B cell (primary cell): ENCODE results near the gene SARNP. TPM values are rescaled to one million over a fixed set of nuclear protein-coding genes. Genes with fewer than 3 reads are reported as not detected.
A peak's percentile ranks its signal among the peaks of the same experiment; 100 is the strongest.

Source experiments
- ATAC-seq: fragments of 200-7000 bp; cut with Tn5 transposase; one replicate; pipeline ENCODE4 v1.10.0; 2021; ENCODE audit warnings: low read depth, mild to moderate bottlenecking, moderate number of reproducible peaks, moderate library complexity
- CTCF ChIA-PET: fragments of 350-600 bp; sonication (Branson Sonifier 250); formaldehyde crosslinking; loops from one replicate; lab custom pipeline; 2021; ENCODE audit warnings: antibody characterized with exemption, inconsistent platforms; lab: Charles Lee
- POLR2A ChIA-PET: fragments of 350-600 bp; sonication (Branson Sonifier 250); formaldehyde crosslinking; loops from one replicate; lab custom pipeline; 2021; ENCODE audit warnings: antibody characterized with exemption; lab: Charles Lee
- DNase-seq: peaks from one replicate; pipeline ENCODE4 v3.0.0; 2013
- H2AFZ ChIP-seq: 2 replicates; pipeline ENCODE4 v1.6.1; 2012; ENCODE audit warnings: mild to moderate bottlenecking, low read depth, low read length; ENCODE audit not compliant: insufficient read depth, poor library complexity, severe bottlenecking
- H3K27ac ChIP-seq, 2 donors: 1 replicate in 1 of 2; 2 replicates in 1 of 2; pipeline ENCODE4 v1.5.1; 2012 to 2013; ENCODE audit warnings: low read length in 2 of 2, mild to moderate bottlenecking in 2 of 2, moderate library complexity in 1 of 2
- H3K27me3 ChIP-seq, 4 experiments: fragments of 200-600 bp in 1 of 4; sonication (generic) in 1 of 4; replicated peaks in 1 of 4; 1 replicate in 2 of 4; 2 replicates in 2 of 4; pipeline versions ENCODE4 v1.6.1 to v1.7.0; 2013 to 2016; ENCODE audit warnings: low read length in 3 of 4, mild to moderate bottlenecking in 2 of 4, mixed read lengths in 1 of 4, moderate library complexity in 1 of 4; ENCODE audit not compliant: insufficient read depth in 4 of 4, control insufficient read depth in 3 of 4; ENCODE audit errors: control extremely low read depth in 1 of 4
- H3K36me3 ChIP-seq, 2 experiments: replicated peaks in 1 of 2; 1 replicate in 1 of 2; 2 replicates in 1 of 2; pipeline versions ENCODE4 v1.6.1 to v1.7.1; 2013; ENCODE audit warnings: low read length in 1 of 2; ENCODE audit not compliant: insufficient read depth in 2 of 2, control insufficient read depth in 1 of 2; ENCODE audit errors: control extremely low read depth in 1 of 2, extremely low read depth in 1 of 2
- H3K4me1 ChIP-seq, 2 donors: fragments of 200-600 bp in 1 of 2; sonication (generic) in 1 of 2; 1 replicate in 1 of 2; 2 replicates in 1 of 2; pipeline versions ENCODE4 v1.5.1 to v1.6.1; 2013 to 2017; ENCODE audit warnings: low read length in 2 of 2; ENCODE audit not compliant: control insufficient read depth in 2 of 2, insufficient read depth in 2 of 2
- H3K4me2 ChIP-seq: replicated peaks from 2 replicates; pipeline ENCODE3; 2012; ENCODE audit warnings: mild to moderate bottlenecking, low read depth, low read length; ENCODE audit not compliant: poor library complexity, severe bottlenecking
- H3K4me3 ChIP-seq, 5 experiments: fragments of 200-600 bp in 1 of 5; sonication (generic) in 1 of 5; 1 replicate in 3 of 5; 2 replicates in 2 of 5; pipeline versions ENCODE4 v1.5.1 to v1.7.0; 2011 to 2016; ENCODE audit warnings: low read length in 4 of 5, mild to moderate bottlenecking in 4 of 5, low read depth in 2 of 5, control low read depth in 1 of 5, moderate library complexity in 1 of 5; ENCODE audit not compliant: insufficient read depth in 1 of 5; ENCODE audit errors: control extremely low read depth in 1 of 5, extremely low read depth in 1 of 5
- H3K79me2 ChIP-seq: fragments of 200-600 bp; sonication (generic); one replicate; pipeline ENCODE4 v1.6.0; 2016; ENCODE audit warnings: low read length; ENCODE audit not compliant: control insufficient read depth, insufficient read depth
- H3K9ac ChIP-seq: fragments of 200-600 bp; sonication (generic); 2 replicates; pipeline ENCODE4 v1.6.1; 2017; ENCODE audit warnings: mild to moderate bottlenecking, low read length, moderate library complexity
- H3K9me3 ChIP-seq, 3 donors: one replicate each; pipeline versions ENCODE4 v1.6.1 to v1.7.1; 2013; ENCODE audit warnings: low read length in 2 of 3; ENCODE audit not compliant: control insufficient read depth in 2 of 3, insufficient read depth in 1 of 3; ENCODE audit errors: control extremely low read depth in 1 of 3
- H4K20me1 ChIP-seq: 2 replicates; pipeline ENCODE4 v1.6.0; 2012; ENCODE audit warnings: mild to moderate bottlenecking, low read length; ENCODE audit not compliant: insufficient read depth, control insufficient read depth, poor library complexity, severe bottlenecking
- H3K27ac Mint-ChIP-seq: one replicate; pipeline ENCODE4 v1.8.0; 2021; ENCODE audit warnings: mixed read lengths
- H3K27me3 Mint-ChIP-seq: one replicate; pipeline ENCODE4 v1.8.0; 2021; ENCODE audit warnings: mixed read lengths
- H3K4me1 Mint-ChIP-seq: one replicate; pipeline ENCODE4 v1.8.0; 2021; ENCODE audit warnings: mixed read lengths
- H3K4me3 Mint-ChIP-seq: one replicate; pipeline ENCODE4 v1.8.0; 2021; ENCODE audit warnings: mixed read lengths
- H3K9me3 Mint-ChIP-seq: one replicate; pipeline ENCODE4 v1.8.0; 2022; ENCODE audit warnings: mixed read lengths; ENCODE audit not compliant: insufficient read depth
- CTCF ChIP-seq: fragments of 200-600 bp; IDR thresholded peaks from one replicate; pipeline ENCODE4 v1.8.0; 2022; ENCODE audit warnings: antibody characterized with exemption, mild to moderate bottlenecking
- EZH2 ChIP-seq: IDR thresholded peaks from 2 replicates; pipeline ENCODE4 v1.6.1; 2012; ENCODE audit warnings: borderline replicate concordance, low read depth, mild to moderate bottlenecking, moderate library complexity, low read length; ENCODE audit not compliant: insufficient read depth, poor library complexity, severe bottlenecking
- WGBS: methylation state at CpG from one replicate; pipeline ENCODE4 v1.1.5; 2013; ENCODE audit warnings: missing lambda C conversion rate; ENCODE audit not compliant: insufficient coverage; 5-methylcytosine and 5-hydroxymethylcytosine counted together
- intact Hi-C: fragments of 100-400 bp; cut with micrococcal nuclease; formaldehyde crosslinking; loops from one replicate; pipeline ENCODE4 v1.10.0; 2022
- polyA plus RNA-seq: library from polyadenylated mRNA; depleted of rRNA; stranded (reverse); fragments of >200 nt; gene quantifications from 2 replicates; pipeline ENCODE4 v1.2.3, GENCODE V29; 2012
- total RNA-seq, 2 donors: library from RNA; stranded (reverse); fragments of 120-200 nt in 1 of 2; gene quantifications; 1 replicate in 1 of 2; 2 replicates in 1 of 2; pipeline versions ENCODE4 v1.2.3 to v1.2.4, GENCODE V29; 2013 to 2022

The SARNP gene
- total and polyA plus RNA-seq, 2 donors (not counting 1 experiment from before 2014, with no cell fraction given) = 22.6 to 46.4 TPM

DNA sequence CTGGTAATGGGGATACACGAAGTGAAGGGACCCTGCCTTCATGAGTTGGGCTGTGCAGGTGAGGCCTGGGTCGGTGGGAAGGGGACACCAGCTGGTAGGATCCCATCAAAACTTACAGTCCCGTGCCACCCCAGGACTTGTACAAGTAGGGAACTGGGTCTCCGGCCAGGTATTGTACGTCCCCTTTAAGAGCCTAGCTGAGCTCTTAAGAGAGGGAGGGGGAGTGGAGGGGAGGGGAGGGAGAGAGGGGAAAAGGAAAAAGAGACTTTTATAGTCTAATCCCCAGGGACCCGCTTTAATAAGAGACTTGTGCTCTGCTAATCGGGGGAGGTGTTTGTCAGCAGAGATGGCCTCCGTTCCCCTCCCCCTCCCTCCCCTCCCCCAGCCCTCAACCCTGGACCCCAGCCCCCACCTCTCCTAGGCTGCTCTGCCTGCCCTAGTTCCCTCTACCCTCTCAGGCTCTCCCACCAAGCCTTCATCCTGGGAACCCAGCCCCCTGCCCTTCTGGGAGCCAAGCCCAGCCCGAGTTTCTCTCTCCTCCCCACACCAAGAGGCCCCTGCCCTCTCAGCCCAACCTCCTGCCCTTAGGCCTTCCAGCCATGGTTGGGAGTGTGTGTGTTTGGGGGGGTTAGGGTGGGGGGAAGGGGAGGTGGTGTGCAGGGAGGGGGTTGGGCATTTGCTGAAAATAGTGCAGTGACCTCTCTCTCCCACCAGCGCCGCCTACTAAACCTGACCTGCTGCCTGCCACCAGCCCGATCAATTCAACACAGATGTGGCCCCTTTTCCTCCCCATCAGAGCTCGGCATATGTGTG is 72.0 kb downstream of the SARNP start:
- DNase-seq = no peak
- Histone ChIP-seq H3K4me3 (peak overlapping the region in 2 of 5 experiments; percentile 21 to 27), H2AFZ (peak overlapping the region; percentile 19), H3K27me3 (no peaks in the 10 kb centered on the region), H3K4me2 (peak overlapping the region; percentile 97), H3K9me3 (no peaks in the 10 kb centered on the region), H3K36me3 (peaks cover 0 to 6% of the 10 kb centered on the region in 2 experiments), H4K20me1 (no peaks in the 10 kb centered on the region), H3K9ac (no peak overlapping the region), H3K27ac (no peak overlapping the region), H3K79me2 (peaks cover 6% of the 10 kb centered on the region), H3K4me1 (peaks cover 20 to 32% of the 10 kb centered on the region in 2 donors)
- Mint-ChIP-seq H3K27me3 (no peaks in the 10 kb centered on the region), H3K4me1 (peaks cover 37% of the 10 kb centered on the region), H3K9me3 (no peaks in the 10 kb centered on the region), H3K4me3 (peak overlapping the region; percentile 97), H3K27ac (peak overlapping the region; percentile 86)
- peak; percentile 28 for ATAC-seq
- intact Hi-C loops = no loop called here
- ChIA-PET CTCF (interaction anchor here (1.0 to 4.3 kb wide), 5 partner anchors 7 to 195 kb away, joined by 3 to 12 read pairs (median 4); no protein-coding TSS in a partner anchor), POLR2A (interaction anchor here (0.5 to 1.5 kb wide), 3 partner anchors 72 to 814 kb away, joined by 3 to 6 read pairs (median 3); partner anchors contain the start of genes ORMDL2 and SARNP)
- 31% methylated on average over 6 of the region's 13 CpGs for WGBS
- TF ChIP-seq EZH2 = no peak
- no peak for TF ChIP-seq CTCF
